ENCODE data around the gene CIC.
"Not testable (repeated sequence)": the region's sequence is repeated elsewhere in the genome, so short reads cannot be mapped to it uniquely, and the experiment has no call there.

Gene CIC

GRCh38 chr19:42255766-42256745 is 13.0 kb upstream of the CIC start:
- no peak for DNase-seq

DNA sequence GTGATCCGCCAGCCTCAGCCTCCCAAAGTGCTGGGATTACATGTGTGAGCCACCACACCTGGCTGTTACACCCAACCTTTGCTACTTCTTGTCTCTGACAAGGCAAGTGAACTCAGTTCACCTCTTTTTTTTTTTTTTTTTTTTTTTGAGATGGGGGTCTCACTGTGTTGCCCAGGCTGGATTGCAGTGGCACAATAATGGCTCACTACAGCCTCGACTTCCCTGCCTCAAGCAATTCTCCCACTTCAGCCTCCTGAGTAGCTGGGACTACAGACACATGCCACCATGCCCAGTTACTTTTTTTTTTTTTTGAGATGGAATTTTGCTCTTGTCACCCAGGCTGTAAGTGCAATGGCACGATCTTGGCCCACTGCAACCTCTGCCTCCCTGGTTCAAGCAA is 11.2 kb upstream of the CIC start:
- not testable (repeated sequence) for DNase-seq

DNA sequence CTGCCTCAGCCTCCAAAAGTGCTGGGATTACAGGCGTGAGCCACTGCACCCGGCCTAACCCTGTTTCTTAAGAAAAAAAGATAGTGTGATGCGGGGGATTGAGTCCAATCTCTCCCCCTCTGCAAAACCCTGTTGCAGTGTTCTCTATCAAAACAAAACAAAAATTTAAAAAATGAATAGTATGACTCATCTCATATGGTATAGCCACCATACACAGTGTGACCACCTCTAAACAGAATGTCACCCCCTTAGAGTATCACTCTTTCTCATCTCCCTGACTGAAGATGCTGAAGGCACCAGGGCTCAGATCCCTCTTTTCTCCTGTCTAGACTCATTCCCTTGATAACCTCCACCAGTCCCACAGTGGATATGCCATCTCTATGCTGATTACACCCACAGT is 7.3 kb upstream of the CIC start:
- DNase-seq: no peak

DNA sequence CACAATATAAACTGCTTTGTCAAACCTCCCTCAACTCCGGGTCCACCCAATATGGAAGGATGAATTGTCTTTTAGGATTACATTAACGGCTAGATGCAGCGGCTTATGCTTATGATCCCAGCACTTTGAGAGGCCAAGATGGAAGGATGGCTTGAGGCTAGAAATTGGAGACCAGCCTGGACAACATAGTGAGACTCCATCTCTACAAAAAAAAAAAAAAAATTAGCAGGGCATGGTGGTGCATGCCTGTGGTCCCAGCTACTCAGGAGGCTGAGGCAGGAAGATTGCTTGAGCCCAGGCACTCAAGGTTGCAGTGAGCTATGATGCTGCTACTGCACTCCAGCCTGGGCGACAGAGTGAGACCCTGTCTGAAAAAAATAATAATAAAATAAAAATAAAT is 2.9 kb upstream of the CIC start:
- not testable (repeated sequence) for DNase-seq

GRCh38 chr19:42266928-42267603 is 2.0 kb upstream of the CIC start:
- not testable (repeated sequence) for DNase-seq

DNA sequence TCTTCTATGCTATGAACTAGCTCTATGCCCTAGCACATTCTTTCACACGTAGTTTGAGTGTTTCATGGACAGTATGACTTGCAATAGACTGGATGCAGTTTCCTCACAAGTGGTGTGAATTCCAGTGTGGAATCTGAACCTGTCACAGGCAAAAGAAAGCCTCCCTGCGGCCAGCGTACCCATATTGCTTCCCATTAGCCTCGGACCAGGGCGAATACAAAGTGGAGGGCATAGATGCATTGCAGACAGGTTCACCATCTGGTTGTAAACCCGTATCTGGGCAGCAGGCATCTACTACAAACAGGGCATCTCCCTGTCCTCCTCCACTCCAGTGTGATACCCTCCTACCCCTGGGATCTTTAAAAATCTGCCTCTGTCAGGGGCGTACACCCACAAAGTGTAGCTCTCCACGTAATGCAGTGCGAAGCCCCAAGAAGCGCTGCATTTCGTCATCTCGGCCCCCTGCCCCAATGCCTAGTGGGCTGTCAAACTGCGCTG is 1.4 kb upstream of the CIC start:
- DNase-seq: no peak

- peak; percentile 100 for DNase-seq
These were observed 829 bp upstream of the CIC start for GRCh38 chr19:42268142-42268703.

DNA sequence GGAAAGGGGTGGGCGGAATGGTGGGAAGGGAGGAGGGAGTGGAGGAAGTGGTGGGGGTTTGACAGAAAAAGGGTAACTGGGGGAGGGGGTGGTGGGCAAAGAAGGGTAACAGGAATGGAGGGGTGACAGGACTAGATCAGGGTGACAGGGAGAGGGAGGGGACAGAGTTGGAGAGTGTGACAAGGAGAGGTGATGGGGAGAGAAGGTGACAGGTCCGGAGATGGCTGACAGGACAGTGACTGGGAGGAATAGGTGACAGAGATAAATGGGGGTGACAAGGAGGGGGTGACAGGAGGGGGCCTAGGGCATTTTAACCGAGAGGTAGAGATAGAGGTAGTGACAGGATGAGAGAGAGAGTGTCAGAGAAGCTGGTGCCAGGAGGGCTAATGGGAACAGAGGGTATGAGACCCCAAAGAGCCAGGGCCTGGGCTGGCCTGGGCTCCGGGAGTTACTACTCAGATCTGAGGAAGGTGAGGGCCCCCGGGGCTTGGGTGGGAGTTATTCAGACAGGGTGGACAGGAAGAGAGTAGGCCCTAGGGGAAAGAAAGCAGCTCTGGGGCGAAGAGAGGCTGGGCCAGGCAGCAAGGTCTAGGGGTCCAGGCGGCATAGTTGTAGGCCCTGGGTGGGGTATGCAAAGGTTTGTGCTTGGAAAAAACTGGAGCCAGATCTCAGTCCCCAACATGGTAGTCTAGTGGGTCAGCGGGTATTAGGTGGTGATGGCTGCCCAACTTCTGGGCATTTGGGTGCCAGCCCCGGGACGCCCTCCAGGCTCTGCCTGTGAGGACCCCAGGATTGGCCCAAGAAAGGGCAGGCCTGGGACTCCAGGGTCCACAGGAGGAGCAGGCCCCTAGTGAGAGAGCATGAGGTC is 660 bp downstream of the CIC start:
- DNase-seq: peak; percentile 61

DNA sequence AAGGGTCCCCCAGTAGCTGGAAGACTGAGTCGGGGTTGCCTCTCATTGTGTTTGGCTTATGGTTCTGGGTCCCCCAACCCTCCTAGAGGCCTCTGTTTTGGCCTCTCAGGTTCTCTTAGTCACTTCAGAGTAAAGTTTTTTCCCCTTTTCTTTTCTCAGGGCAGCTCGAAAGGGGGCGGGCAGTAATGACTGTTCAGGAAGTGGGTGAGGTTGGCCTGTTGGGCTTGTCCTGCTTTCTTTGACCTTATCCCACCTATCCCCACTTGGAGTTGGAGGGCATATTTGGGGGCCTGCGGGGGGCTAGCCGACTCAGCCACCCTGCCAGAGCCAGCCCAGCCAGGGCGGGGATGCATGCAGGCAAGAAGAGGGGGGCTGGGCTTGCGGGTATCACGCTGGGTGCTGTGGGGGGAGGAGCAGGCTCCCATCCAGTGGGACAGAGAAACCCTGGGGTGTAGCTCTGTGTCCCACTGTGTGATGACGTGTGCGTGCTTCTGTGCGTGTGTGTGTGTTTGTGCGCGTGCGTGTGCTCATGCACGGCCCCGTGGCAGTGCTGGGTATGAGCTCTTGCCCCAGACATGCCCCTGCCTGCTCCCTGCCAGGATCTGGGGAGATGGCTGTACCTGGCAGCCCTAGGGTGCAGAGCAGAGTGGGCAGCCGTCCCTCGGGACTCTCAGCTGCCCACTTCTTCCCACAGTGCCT is 1.4 kb downstream of the CIC start:
- peak; percentile 86 for DNase-seq

DNA sequence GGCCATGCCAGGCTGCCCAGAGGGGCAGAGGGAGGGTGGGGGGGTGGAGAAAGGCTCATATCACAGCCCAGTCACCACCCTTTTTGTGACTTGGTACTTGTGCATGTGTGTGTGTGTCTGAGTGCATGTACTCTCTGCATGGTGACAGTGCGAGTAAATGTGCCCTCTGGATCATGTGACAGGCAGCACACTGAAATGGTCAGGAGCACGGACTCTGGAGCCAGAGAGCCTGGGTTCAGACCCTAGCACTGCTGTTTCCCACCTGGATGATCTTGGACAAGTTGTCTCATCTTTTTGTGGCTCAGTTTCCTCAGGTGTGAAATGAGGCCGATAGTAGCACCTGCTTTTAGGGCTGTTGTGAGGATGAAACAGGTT is 2.0 kb downstream of the CIC start:
- DNase-seq: no peak

DNA sequence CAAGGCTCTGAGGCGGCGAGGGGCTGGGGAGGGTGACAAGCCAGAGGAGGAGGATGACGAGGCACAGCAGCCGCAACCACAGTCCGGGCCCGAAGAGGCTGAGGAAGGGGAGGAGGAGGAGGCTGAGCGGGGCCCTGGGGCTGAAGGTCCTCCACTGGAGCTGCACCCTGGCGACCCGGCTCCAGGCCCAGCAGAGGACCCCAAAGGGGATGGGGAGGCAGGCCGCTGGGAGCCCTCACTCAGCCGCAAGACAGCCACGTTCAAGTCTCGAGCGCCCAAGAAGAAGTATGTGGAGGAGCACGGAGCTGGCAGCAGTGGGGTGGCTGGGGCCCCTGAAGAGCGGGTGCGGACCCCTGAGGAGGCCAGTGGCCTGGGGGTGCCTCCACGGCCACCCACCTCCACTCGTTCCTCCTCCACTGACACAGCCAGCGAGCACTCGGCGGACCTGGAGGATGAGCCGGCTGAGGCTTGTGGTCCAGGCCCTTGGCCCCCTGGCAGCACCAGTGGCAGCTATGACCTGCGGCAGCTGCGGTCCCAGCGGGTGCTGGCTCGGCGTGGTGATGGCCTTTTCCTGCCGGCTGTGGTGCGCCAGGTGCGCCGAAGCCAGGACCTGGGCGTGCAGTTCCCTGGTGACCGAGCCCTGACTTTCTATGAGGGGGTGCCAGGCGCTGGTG is 2.9 kb downstream of the CIC start:
- no peak for DNase-seq

- no peak for DNase-seq
These were observed 3.5 kb downstream of the CIC start for GRCh38 chr19:42272535-42272897.

- no peak for DNase-seq
These were observed 3.9 kb downstream of the CIC start for GRCh38 chr19:42272989-42273406.

GRCh38 chr19:42273407-42274064 is 4.5 kb downstream of the CIC start:
- DNase-seq: no peak

DNA sequence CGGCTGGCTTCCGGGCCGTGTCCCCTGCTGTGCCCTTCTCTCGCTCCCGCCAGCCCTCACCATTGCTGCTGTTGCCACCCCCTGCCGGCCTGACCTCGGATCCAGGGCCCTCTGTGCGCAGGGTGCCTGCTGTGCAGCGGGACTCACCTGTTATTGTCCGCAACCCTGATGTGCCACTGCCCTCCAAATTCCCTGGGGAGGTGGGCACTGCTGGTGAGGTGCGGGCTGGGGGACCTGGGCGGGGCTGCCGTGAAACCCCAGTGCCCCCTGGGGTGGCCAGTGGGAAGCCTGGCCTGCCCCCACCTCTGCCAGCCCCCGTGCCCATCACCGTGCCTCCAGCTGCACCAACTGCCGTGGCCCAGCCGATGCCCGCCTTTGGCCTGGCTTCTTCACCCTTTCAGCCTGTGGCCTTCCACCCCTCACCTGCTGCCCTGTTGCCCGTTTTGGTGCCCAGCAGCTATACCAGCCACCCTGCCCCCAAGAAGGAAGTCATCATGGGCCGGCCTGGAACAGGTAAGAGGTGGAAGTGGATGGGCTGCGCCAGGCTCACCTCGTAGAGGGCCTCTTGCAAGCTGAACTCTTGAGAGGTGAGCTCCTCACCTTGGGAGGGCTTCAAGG is 5.1 kb downstream of the CIC start:
- DNase-seq: no peak

GRCh38 chr19:42275103-42275502 is 6.1 kb downstream of the CIC start:
- no peak for DNase-seq

DNA sequence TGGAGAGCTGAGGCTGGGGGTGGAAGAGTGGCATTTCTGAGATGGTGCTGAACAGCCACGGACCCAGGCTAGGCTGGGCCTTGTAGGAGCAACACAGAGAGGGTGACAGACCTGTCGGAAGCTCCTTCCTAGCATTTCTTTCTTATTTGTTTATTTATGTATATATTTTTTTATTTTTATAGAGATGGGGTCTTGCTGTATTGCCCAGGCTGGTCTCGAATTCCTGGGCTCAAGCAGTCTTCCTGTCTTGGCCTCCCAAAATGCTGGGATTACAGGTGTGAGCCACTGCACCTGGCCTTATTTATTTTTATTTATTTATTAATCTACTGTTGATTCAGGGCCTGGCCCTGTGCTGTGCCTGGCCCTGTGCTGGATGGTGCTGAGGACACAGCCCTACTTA is 6.5 kb downstream of the CIC start:
- no peak for DNase-seq

DNA sequence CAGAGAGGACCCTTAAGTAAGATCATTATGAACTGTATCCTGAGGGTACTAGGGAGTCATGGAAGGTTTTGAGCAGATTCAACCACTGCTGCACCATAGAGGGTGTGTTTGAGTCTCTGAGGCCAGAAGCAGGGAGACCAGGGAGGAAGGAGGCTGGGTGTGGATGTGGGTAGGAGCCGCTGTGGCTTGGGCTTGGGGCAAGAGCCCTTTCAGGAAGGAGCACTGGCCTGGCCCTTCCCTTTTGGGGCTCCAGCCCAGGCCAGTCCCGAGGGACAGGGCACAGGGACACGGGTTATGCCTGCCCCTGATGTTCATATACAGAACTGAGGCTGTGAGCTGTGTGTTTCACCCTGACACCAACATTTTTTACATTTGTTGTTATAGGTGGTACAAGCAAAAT is 7.2 kb downstream of the CIC start:
- no peak for DNase-seq

DNA sequence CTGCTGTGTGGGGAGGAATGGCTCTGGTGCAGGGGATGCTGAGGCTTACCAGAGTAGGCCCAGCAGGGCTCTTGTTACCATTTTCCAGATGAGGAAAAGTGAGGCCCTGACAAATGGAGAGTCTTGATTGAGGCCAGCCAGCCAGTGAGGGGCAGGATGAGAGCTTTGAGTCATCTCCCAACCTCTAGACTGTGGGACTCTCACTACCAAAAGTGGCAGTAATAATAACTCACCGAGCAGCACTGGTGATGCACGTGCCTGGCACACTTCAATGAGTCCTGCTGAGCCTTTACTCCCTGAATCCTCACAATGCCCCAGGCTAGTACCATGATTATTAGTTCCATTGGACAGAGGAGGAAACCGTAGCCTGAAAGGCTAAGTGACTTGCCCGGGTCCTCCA is 7.8 kb downstream of the CIC start:
- no peak for DNase-seq

DNA sequence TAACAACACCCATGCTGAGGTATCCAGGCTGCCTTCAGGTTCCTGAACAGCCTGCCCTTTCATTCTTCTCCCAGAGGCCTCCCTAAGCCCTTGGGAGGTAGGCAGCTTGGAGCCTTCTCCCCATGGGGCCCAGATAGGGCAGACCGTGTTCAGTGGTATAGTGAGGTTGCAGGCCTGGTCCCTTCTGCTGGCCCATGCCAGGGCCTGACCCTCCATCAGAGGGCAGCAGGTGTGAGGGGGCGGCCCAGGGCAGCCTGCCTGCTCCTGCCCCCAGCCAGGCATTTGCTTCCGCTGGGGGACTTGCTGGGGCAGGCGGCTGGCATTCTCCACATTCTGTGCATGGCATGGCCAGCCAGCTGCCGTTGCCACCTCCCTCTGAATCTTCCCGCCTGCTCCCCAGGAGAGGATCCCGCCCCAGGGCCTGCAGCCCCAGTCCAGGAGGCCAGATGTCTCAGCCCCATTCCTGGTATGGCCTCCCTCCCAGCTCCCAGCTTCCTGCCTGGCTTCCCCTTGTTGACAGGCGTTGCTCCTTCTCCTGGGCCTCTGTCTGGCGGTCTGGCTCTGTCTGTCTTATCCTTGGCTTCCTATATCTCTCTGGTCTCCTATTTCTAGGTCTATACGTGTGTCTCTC is 8.9 kb downstream of the CIC start:
- no peak for DNase-seq
